ENCODE data around the gene ABCG8.

Gene ABCG8

GRCh38 chr2:43812006-43812405 lies 26.8 kb upstream of the ABCG8 start:
- DNase-seq (ENCODE audit: low read depth) = no peak
- TF ChIP-seq, protein P1, sequence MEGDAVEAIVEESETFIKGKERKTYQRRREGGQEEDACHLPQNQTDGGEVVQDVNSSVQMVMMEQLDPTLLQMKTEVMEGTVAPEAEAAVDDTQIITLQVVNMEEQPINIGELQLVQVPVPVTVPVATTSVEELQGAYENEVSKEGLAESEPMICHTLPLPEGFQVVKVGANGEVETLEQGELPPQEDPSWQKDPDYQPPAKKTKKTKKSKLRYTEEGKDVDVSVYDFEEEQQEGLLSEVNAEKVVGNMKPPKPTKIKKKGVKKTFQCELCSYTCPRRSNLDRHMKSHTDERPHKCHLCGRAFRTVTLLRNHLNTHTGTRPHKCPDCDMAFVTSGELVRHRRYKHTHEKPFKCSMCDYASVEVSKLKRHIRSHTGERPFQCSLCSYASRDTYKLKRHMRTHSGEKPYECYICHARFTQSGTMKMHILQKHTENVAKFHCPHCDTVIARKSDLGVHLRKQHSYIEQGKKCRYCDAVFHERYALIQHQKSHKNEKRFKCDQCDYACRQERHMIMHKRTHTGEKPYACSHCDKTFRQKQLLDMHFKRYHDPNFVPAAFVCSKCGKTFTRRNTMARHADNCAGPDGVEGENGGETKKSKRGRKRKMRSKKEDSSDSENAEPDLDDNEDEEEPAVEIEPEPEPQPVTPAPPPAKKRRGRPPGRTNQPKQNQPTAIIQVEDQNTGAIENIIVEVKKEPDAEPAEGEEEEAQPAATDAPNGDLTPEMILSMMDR (IDR thresholded peaks at IDR 0.05; ENCODE audit: low read depth, low read length, missing control alignments) = no peak
- H3K4me3 ChIP-seq (ENCODE audit: low read depth, low read length) = no peak overlapping the region

DNA sequence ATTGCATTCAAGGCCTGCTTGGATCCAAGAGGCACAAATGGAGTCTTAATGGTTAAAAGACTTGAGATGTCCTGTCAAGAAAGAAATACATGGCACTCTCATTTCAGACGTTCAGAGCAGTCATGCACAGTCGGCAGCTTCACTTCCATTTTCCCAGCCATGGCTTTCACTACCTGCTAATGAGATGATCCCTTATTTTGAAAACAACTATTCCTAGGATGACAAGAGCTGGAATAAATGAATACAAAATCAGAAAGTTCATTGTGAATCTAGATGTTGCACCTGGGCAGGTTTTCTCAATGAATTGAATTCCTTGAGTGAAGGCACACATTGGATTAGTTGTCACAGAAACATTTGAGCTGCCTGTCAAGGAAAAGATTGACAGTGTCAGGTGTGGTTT lies 25.8 kb upstream of the ABCG8 start:
- no peak for DNase-seq (ENCODE audit: low read depth)
- H3K4me3 ChIP-seq (ENCODE audit: low read depth, low read length) = no peak overlapping the region
- TF ChIP-seq, protein P1 (IDR thresholded peaks at IDR 0.05; ENCODE audit: low read depth, low read length, missing control alignments) = no peak

- TF ChIP-seq, protein P1 (IDR thresholded peaks at IDR 0.05; ENCODE audit: low read depth, low read length, missing control alignments) = no peak
- no peak overlapping the region for H3K4me3 ChIP-seq (ENCODE audit: low read depth, low read length)
- DNase-seq (ENCODE audit: low read depth) = no peak
Observed at GRCh38 chr2:43814711-43815110, 24.1 kb upstream of the ABCG8 start.

GRCh38 chr2:43818761-43819160 lies 20.0 kb upstream of the ABCG8 start:
- DNase-seq (ENCODE audit: low read depth) = no peak
- TF ChIP-seq, protein P1 (IDR thresholded peaks at IDR 0.05; ENCODE audit: low read depth, low read length, missing control alignments) = no peak
- no peak overlapping the region for H3K4me3 ChIP-seq (ENCODE audit: low read depth, low read length)

DNA sequence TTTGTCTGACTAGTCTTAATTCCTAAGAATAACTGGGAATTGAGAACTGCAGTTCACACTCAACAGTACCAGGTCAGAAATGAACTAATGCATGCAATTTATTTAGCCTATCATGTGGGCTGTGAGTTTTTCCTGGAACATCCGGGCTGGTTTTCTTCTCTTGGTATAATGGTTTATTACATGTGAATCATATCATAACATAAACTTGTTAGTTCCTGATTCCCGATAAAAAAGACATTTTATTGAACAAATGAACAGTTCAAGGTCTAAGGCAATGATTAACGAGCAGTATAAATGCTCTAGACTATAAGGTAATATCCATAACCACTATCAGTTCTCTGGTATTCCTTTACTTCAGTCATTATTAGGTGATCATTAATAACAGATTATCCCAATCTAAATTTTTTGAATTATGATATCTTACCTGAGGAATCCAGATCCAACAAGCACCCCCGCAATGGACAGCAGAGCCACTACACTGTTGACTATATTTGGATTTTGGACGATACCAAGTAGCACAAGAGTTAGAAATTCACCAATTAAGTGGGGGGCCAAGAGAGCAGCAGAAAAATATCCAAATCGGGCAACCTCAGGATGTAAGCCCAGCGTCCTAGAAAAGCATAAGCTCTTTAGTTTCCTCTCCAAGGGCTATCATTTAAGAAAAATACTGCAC lies 19.1 kb upstream of the ABCG8 start:
- DNase-seq (ENCODE audit: low read depth) = no peak
- TF ChIP-seq, protein P1 (IDR thresholded peaks at IDR 0.05; ENCODE audit: low read depth, low read length, missing control alignments) = no peak
- no peak overlapping the region for H3K4me3 ChIP-seq (ENCODE audit: low read depth, low read length)

DNA sequence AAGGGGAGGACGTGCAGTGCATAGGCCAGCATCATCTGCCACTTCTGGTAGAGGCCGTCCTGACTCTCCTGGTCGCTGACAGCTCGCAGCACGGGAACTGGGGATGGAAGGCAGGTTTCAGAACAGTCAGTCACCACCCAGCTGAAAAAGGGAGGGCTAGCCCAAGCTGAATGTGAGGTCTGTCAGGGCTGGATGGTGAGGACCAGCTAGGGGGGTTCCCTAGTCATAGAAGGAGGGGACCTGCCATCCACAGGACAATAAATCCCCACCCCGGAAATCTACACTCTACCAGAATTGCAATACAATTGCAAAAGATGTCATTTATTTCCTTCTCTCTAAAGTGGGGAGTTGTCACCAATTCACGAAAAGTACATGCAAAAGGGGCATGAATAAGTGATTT lies 15.9 kb upstream of the ABCG8 start:
- DNase-seq (ENCODE audit: low read depth) = no peak
- H3K4me3 ChIP-seq (ENCODE audit: low read depth, low read length) = no peak overlapping the region
- TF ChIP-seq, protein P1 (IDR thresholded peaks at IDR 0.05; ENCODE audit: low read depth, low read length, missing control alignments) = no peak

- TF ChIP-seq, protein P1 (IDR thresholded peaks at IDR 0.05; ENCODE audit: low read depth, low read length, missing control alignments) = no peak
- H3K4me3 ChIP-seq (ENCODE audit: low read depth, low read length) = no peak overlapping the region
- DNase-seq (ENCODE audit: low read depth) = no peak
Observed at GRCh38 chr2:43823751-43824150, 15.0 kb upstream of the ABCG8 start.

Measured in GM12864 (cell line).